ENCODE data around the gene POLR2E.
"Not testable (repeated sequence)": the region's sequence is repeated elsewhere in the genome, so short reads cannot be mapped to it uniquely, and the experiment has no call there.

Gene POLR2E

GRCh38 chr19:1094978-1095701 is at the start of gene POLR2E:
Gene POLR2E (minus strand): TSS chr19:1095375. CDS start chr19:1095315, 60 bp downstream.
- peak; percentile 97 to 98 (median 97) for DNase-seq

- DNase-seq: no peak
Measured at GRCh38 chr19:1144741-1145140, 49.6 kb upstream of the POLR2E start.

- DNase-seq: no peak
Measured at GRCh38 chr19:1143828-1144399, 48.7 kb upstream of the POLR2E start.

GRCh38 chr19:1141944-1142343 is 46.8 kb upstream of the POLR2E start:
- no peak for DNase-seq

GRCh38 chr19:1140272-1141027 is 45.3 kb upstream of the POLR2E start:
- DNase-seq: no peak

GRCh38 chr19:1139126-1139525 is 44.0 kb upstream of the POLR2E start:
- no peak for DNase-seq

GRCh38 chr19:1138121-1138520 is 42.9 kb upstream of the POLR2E start:
- no peak for DNase-seq

- no peak for DNase-seq
Measured at GRCh38 chr19:1136621-1137317, 41.6 kb upstream of the POLR2E start.

GRCh38 chr19:1136201-1136600 is 41.0 kb upstream of the POLR2E start:
- DNase-seq: no peak

GRCh38 chr19:1135454-1135853 is 40.3 kb upstream of the POLR2E start:
- no peak for DNase-seq

- DNase-seq: no peak
Measured at GRCh38 chr19:1134431-1134830, 39.3 kb upstream of the POLR2E start.

- DNase-seq: peak; percentile 33 to 55 (median 43)
Measured at GRCh38 chr19:1133471-1133929, 38.3 kb upstream of the POLR2E start.

- no peak for DNase-seq
Measured at GRCh38 chr19:1132552-1133383, 37.6 kb upstream of the POLR2E start.

- DNase-seq: peak; percentile 77 to 89 (median 85)
Measured at GRCh38 chr19:1131718-1132551, 36.8 kb upstream of the POLR2E start.

GRCh38 chr19:1130771-1131717 is 35.9 kb upstream of the POLR2E start:
- peak in 3 of 4 experiments; percentile 36 to 62 (median 56) for DNase-seq

GRCh38 chr19:1129535-1129934 is 34.4 kb upstream of the POLR2E start:
- no peak for DNase-seq

- not testable (repeated sequence) for DNase-seq
Measured at GRCh38 chr19:1129084-1129483, 33.9 kb upstream of the POLR2E start.

GRCh38 chr19:1128106-1128505 is 32.9 kb upstream of the POLR2E start:
- DNase-seq: no peak

- no peak for DNase-seq
Measured at GRCh38 chr19:1126984-1127760, 32.0 kb upstream of the POLR2E start.
